Measurements from ENCODE around the gene TBC1D22A. TPM values are rescaled to one million over a fixed set of nuclear protein-coding genes. Genes with fewer than 3 reads are reported as not detected.

TBC1D22A gene
- total RNA-seq, 2 donors from 2014 or later, result 21.0 to 27.9 TPM

DNA sequence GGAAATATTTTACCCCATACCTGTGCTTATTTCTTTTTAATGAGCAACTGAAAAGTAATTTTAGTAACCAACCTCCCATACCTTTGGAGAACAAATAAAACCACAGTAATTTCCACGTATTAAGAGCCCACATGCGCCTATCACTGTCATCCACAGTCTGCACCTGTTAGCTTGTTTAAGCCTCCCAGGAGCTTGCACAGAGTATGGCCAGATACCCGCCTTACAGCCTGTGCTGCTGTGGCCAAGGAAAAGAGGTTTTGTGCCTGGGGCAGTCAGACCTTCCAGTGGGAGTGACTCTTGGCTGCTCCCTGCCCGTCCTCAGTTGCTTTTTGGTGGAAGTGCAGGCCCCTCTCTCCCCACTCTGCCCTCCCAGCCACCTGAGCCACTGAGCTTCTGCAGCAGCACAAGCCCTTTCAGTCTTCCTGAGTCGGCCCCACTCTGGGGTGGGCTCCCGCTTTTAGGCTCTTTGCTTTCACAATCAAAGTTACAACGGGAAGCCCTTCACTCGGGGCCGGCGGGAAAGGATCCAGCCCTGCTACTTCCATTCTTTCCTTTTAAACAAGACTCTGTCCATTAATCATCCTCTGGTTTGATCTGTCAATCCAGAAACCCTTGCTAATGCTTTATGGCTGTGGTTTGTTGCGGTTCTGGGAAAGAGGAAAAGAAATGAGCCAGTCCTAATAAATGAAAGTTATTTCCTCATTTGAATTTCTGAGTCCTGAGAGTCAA lies 308.8 kb downstream of the TBC1D22A start:
- TF ChIP-seq, protein P1, sequence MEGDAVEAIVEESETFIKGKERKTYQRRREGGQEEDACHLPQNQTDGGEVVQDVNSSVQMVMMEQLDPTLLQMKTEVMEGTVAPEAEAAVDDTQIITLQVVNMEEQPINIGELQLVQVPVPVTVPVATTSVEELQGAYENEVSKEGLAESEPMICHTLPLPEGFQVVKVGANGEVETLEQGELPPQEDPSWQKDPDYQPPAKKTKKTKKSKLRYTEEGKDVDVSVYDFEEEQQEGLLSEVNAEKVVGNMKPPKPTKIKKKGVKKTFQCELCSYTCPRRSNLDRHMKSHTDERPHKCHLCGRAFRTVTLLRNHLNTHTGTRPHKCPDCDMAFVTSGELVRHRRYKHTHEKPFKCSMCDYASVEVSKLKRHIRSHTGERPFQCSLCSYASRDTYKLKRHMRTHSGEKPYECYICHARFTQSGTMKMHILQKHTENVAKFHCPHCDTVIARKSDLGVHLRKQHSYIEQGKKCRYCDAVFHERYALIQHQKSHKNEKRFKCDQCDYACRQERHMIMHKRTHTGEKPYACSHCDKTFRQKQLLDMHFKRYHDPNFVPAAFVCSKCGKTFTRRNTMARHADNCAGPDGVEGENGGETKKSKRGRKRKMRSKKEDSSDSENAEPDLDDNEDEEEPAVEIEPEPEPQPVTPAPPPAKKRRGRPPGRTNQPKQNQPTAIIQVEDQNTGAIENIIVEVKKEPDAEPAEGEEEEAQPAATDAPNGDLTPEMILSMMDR (conservative IDR thresholded peaks at IDR 0.05), result no peak
- peak overlapping the region; percentile 82 for H3K27ac ChIP-seq (ENCODE audit: low read depth, low read length)
- Mint-ChIP-seq H3K27me3 (ENCODE audit: insufficient read depth) (no peaks in the 10 kb centered on the region), H3K4me1 (no peaks in the 10 kb centered on the region), H3K27ac (peak overlapping the region; percentile 62), H3K9me3 (peaks cover 20% of the 10 kb centered on the region), H3K36me3 (ENCODE audit: low read depth) (peaks cover 24% of the 10 kb centered on the region), H3K4me3 (no peak overlapping the region)
- H3K9me3 ChIP-seq (ENCODE audit: control insufficient read depth, low read length), result peaks cover 22% of the 10 kb centered on the region
- no peaks in the 10 kb centered on the region for H3K27me3 ChIP-seq (ENCODE audit: control insufficient read depth, insufficient read depth, low read length, poor library complexity, severe bottlenecking)
- 80 to 91% methylated on average over 9 to 11 of the region's 11 CpGs for WGBS, 2 experiments (ENCODE audit: insufficient coverage in 1 of 2, insufficient read length in 1 of 2)
- no peak overlapping the region for H3K9ac ChIP-seq (ENCODE audit: extremely low read depth, low read length, poor library complexity, severe bottlenecking)
- H3K4me3 ChIP-seq (ENCODE audit: low read length), result no peak overlapping the region
- H3K36me3 ChIP-seq (ENCODE audit: control insufficient read depth, insufficient read depth, low read length), result peaks cover 5% of the 10 kb centered on the region
- DNase-seq, result peak; percentile 18
- no peaks in the 10 kb centered on the region for H3K4me1 ChIP-seq (ENCODE audit: control insufficient read depth, insufficient read depth, low read length)

DNA sequence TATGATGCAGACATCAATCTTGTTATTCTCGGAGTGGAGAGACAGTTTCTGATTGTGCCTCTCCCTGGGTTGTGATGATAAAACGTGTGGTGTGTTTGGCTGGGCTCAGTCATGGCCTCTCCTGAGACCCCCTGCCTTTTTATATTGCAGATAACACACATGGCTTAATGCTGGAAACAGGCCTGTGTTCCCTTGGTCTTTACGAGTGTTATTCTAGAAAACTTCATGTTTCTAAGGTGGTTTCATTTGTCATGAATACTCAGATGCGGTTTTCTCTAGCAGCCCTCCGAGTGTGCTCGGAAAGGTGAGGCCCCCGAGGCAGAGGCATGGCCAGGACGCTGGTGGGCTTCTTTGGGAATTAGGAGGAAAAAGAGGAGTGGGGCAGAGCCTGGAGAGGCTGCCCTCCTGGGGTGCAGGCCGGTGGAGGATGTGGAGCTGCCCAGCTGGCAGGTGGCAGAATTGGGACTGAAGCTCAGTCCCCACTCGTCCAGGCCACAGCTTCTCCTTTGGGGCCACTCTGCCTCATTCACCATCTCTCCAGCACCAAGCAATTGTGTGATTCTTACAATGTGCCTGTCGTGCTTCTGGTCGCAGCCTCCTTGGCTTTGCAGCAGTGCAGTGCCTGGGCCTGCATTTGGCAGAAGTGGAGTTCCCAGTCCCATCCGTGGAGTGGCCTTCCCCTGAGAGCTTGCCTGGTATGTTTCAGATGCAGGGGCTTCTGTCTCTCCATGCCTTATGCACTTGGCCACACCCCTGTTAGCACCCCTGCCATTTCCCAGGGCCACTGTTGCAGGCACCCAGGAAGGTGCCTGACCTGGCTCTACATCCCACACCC lies 309.6 kb downstream of the TBC1D22A start:
- 84 to 89% methylated on average over 7 to 13 of the region's 13 CpGs for WGBS, 2 experiments (ENCODE audit: insufficient coverage in 1 of 2, insufficient read length in 1 of 2)
- no peak overlapping the region for H3K9ac ChIP-seq (ENCODE audit: extremely low read depth, low read length, poor library complexity, severe bottlenecking)
- H3K4me3 ChIP-seq (ENCODE audit: low read length), result no peak overlapping the region
- no peak for DNase-seq
- H3K27me3 ChIP-seq (ENCODE audit: control insufficient read depth, insufficient read depth, low read length, poor library complexity, severe bottlenecking), result no peaks in the 10 kb centered on the region
- peaks cover 26% of the 10 kb centered on the region for H3K9me3 Mint-ChIP-seq
- H3K36me3 ChIP-seq (ENCODE audit: control insufficient read depth, insufficient read depth, low read length), result peaks cover 5% of the 10 kb centered on the region
- TF ChIP-seq, protein P1 (conservative IDR thresholded peaks at IDR 0.05), result no peak
- H3K9me3 ChIP-seq (ENCODE audit: control insufficient read depth, low read length), result peaks cover 26% of the 10 kb centered on the region
- H3K27me3 Mint-ChIP-seq (ENCODE audit: insufficient read depth), result no peaks in the 10 kb centered on the region
- H3K4me1 Mint-ChIP-seq, result no peaks in the 10 kb centered on the region
- H3K4me3 Mint-ChIP-seq, result no peak overlapping the region
- peak overlapping the region; percentile 62 for H3K27ac Mint-ChIP-seq
- H3K27ac ChIP-seq (ENCODE audit: low read depth, low read length), result peak overlapping the region; percentile 82
- H3K36me3 Mint-ChIP-seq (ENCODE audit: low read depth), result peaks cover 28% of the 10 kb centered on the region
- H3K4me1 ChIP-seq (ENCODE audit: control insufficient read depth, insufficient read depth, low read length), result no peaks in the 10 kb centered on the region

DNA sequence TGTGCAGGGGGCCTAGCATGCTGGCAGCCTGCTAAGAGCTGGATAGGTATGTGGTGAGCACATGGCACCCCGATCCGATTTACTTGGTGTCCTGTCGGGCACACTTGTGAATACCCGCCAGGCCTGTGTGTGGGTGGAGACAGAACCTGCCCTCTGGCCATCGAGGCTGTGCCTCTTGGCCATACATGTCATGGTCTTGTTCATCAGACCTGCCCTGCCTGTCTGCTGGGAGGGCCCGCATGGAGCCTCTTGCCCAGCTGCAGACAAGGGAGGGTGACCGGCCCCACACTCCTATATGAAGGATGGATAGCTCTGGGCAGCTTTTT lies 310.2 kb downstream of the TBC1D22A start:
- DNase-seq, result no peak
- no peaks in the 10 kb centered on the region for H3K4me1 Mint-ChIP-seq
- H3K27ac ChIP-seq (ENCODE audit: low read depth, low read length), result peak overlapping the region; percentile 82
- H3K9me3 ChIP-seq (ENCODE audit: control insufficient read depth, low read length), result peaks cover 26% of the 10 kb centered on the region
- H3K4me3 Mint-ChIP-seq, result no peak overlapping the region
- peaks cover 28% of the 10 kb centered on the region for H3K9me3 Mint-ChIP-seq
- H3K4me3 ChIP-seq (ENCODE audit: low read length), result no peak overlapping the region
- no peaks in the 10 kb centered on the region for H3K27me3 ChIP-seq (ENCODE audit: control insufficient read depth, insufficient read depth, low read length, poor library complexity, severe bottlenecking)
- TF ChIP-seq, protein P1 (conservative IDR thresholded peaks at IDR 0.05), result no peak
- H3K36me3 ChIP-seq (ENCODE audit: control insufficient read depth, insufficient read depth, low read length), result peaks cover 5% of the 10 kb centered on the region
- H3K27ac Mint-ChIP-seq, result no peak overlapping the region
- no peak overlapping the region for H3K9ac ChIP-seq (ENCODE audit: extremely low read depth, low read length, poor library complexity, severe bottlenecking)
- no peaks in the 10 kb centered on the region for H3K4me1 ChIP-seq (ENCODE audit: control insufficient read depth, insufficient read depth, low read length)
- WGBS, 2 experiments (ENCODE audit: insufficient coverage in 1 of 2, insufficient read length in 1 of 2), result 92 to 96% methylated on average over 4 to 7 of the region's 7 CpGs
- H3K27me3 Mint-ChIP-seq (ENCODE audit: insufficient read depth), result no peaks in the 10 kb centered on the region
- H3K36me3 Mint-ChIP-seq (ENCODE audit: low read depth), result peaks cover 28% of the 10 kb centered on the region

Measured in endodermal cell (in vitro differentiated cells).